B cell (primary cell): Measurements from ENCODE around the gene PDE4B. TPM values are rescaled to one million over a fixed set of nuclear protein-coding genes. Genes with fewer than 3 reads are reported as not detected.

Experiments
- ATAC-seq: fragments of 200-7000 bp; cut with Tn5 transposase; one replicate; pipeline ENCODE4 v1.10.0; 2021; ENCODE audit warnings: low read depth, mild to moderate bottlenecking, moderate number of reproducible peaks, moderate library complexity
- CTCF ChIA-PET: fragments of 350-600 bp; sonication (Branson Sonifier 250); formaldehyde crosslinking; loops from one replicate; lab custom pipeline; 2021; ENCODE audit warnings: antibody characterized with exemption, inconsistent platforms; lab: Charles Lee
- POLR2A ChIA-PET: fragments of 350-600 bp; sonication (Branson Sonifier 250); formaldehyde crosslinking; loops from one replicate; lab custom pipeline; 2021; ENCODE audit warnings: antibody characterized with exemption; lab: Charles Lee
- DNase-seq: peaks from one replicate; pipeline ENCODE4 v3.0.0; 2013
- H2AFZ ChIP-seq: 2 replicates; pipeline ENCODE4 v1.6.1; 2012; ENCODE audit warnings: mild to moderate bottlenecking, low read depth, low read length; ENCODE audit not compliant: insufficient read depth, poor library complexity, severe bottlenecking
- H3K27ac ChIP-seq, 2 donors: 1 replicate in 1 of 2; 2 replicates in 1 of 2; pipeline ENCODE4 v1.5.1; 2012 to 2013; ENCODE audit warnings: low read length in 2 of 2, mild to moderate bottlenecking in 2 of 2, moderate library complexity in 1 of 2
- H3K27me3 ChIP-seq, 4 experiments: fragments of 200-600 bp in 1 of 4; sonication (generic) in 1 of 4; replicated peaks in 1 of 4; 1 replicate in 2 of 4; 2 replicates in 2 of 4; pipeline versions ENCODE4 v1.6.1 to v1.7.0; 2013 to 2016; ENCODE audit warnings: low read length in 3 of 4, mild to moderate bottlenecking in 2 of 4, mixed read lengths in 1 of 4, moderate library complexity in 1 of 4; ENCODE audit not compliant: insufficient read depth in 4 of 4, control insufficient read depth in 3 of 4; ENCODE audit errors: control extremely low read depth in 1 of 4
- H3K36me3 ChIP-seq, 2 experiments: replicated peaks in 1 of 2; 1 replicate in 1 of 2; 2 replicates in 1 of 2; pipeline versions ENCODE4 v1.6.1 to v1.7.1; 2013; ENCODE audit warnings: low read length in 1 of 2; ENCODE audit not compliant: insufficient read depth in 2 of 2, control insufficient read depth in 1 of 2; ENCODE audit errors: control extremely low read depth in 1 of 2, extremely low read depth in 1 of 2
- H3K4me1 ChIP-seq, 2 donors: fragments of 200-600 bp in 1 of 2; sonication (generic) in 1 of 2; 1 replicate in 1 of 2; 2 replicates in 1 of 2; pipeline versions ENCODE4 v1.5.1 to v1.6.1; 2013 to 2017; ENCODE audit warnings: low read length in 2 of 2; ENCODE audit not compliant: control insufficient read depth in 2 of 2, insufficient read depth in 2 of 2
- H3K4me2 ChIP-seq: replicated peaks from 2 replicates; pipeline ENCODE3; 2012; ENCODE audit warnings: mild to moderate bottlenecking, low read depth, low read length; ENCODE audit not compliant: poor library complexity, severe bottlenecking
- H3K4me3 ChIP-seq, 5 experiments: fragments of 200-600 bp in 1 of 5; sonication (generic) in 1 of 5; 1 replicate in 3 of 5; 2 replicates in 2 of 5; pipeline versions ENCODE4 v1.5.1 to v1.7.0; 2011 to 2016; ENCODE audit warnings: low read length in 4 of 5, mild to moderate bottlenecking in 4 of 5, low read depth in 2 of 5, control low read depth in 1 of 5, moderate library complexity in 1 of 5; ENCODE audit not compliant: insufficient read depth in 1 of 5; ENCODE audit errors: control extremely low read depth in 1 of 5, extremely low read depth in 1 of 5
- H3K79me2 ChIP-seq: fragments of 200-600 bp; sonication (generic); one replicate; pipeline ENCODE4 v1.6.0; 2016; ENCODE audit warnings: low read length; ENCODE audit not compliant: control insufficient read depth, insufficient read depth
- H3K9ac ChIP-seq: fragments of 200-600 bp; sonication (generic); 2 replicates; pipeline ENCODE4 v1.6.1; 2017; ENCODE audit warnings: mild to moderate bottlenecking, low read length, moderate library complexity
- H3K9me3 ChIP-seq, 3 donors: one replicate each; pipeline versions ENCODE4 v1.6.1 to v1.7.1; 2013; ENCODE audit warnings: low read length in 2 of 3; ENCODE audit not compliant: control insufficient read depth in 2 of 3, insufficient read depth in 1 of 3; ENCODE audit errors: control extremely low read depth in 1 of 3
- H4K20me1 ChIP-seq: 2 replicates; pipeline ENCODE4 v1.6.0; 2012; ENCODE audit warnings: mild to moderate bottlenecking, low read length; ENCODE audit not compliant: insufficient read depth, control insufficient read depth, poor library complexity, severe bottlenecking
- H3K27ac Mint-ChIP-seq: one replicate; pipeline ENCODE4 v1.8.0; 2021; ENCODE audit warnings: mixed read lengths
- H3K27me3 Mint-ChIP-seq: one replicate; pipeline ENCODE4 v1.8.0; 2021; ENCODE audit warnings: mixed read lengths
- H3K4me1 Mint-ChIP-seq: one replicate; pipeline ENCODE4 v1.8.0; 2021; ENCODE audit warnings: mixed read lengths
- H3K4me3 Mint-ChIP-seq: one replicate; pipeline ENCODE4 v1.8.0; 2021; ENCODE audit warnings: mixed read lengths
- H3K9me3 Mint-ChIP-seq: one replicate; pipeline ENCODE4 v1.8.0; 2022; ENCODE audit warnings: mixed read lengths; ENCODE audit not compliant: insufficient read depth
- EZH2 ChIP-seq: IDR thresholded peaks from 2 replicates; pipeline ENCODE4 v1.6.1; 2012; ENCODE audit warnings: borderline replicate concordance, low read depth, mild to moderate bottlenecking, moderate library complexity, low read length; ENCODE audit not compliant: insufficient read depth, poor library complexity, severe bottlenecking
- WGBS: methylation state at CpG from one replicate; pipeline ENCODE4 v1.1.5; 2013; ENCODE audit warnings: missing lambda C conversion rate; ENCODE audit not compliant: insufficient coverage; 5-methylcytosine and 5-hydroxymethylcytosine counted together
- intact Hi-C: fragments of 100-400 bp; cut with micrococcal nuclease; formaldehyde crosslinking; loops from one replicate; pipeline ENCODE4 v1.10.0; 2022
- polyA plus RNA-seq: library from polyadenylated mRNA; depleted of rRNA; stranded (reverse); fragments of >200 nt; gene quantifications from 2 replicates; pipeline ENCODE4 v1.2.3, GENCODE V29; 2012
- total RNA-seq, 2 donors: library from RNA; stranded (reverse); fragments of 120-200 nt in 1 of 2; gene quantifications; 1 replicate in 1 of 2; 2 replicates in 1 of 2; pipeline versions ENCODE4 v1.2.3 to v1.2.4, GENCODE V29; 2013 to 2022
- TF ChIP-seq, protein P1 (sequence below): fragments of 200-600 bp; IDR thresholded peaks from one replicate; pipeline ENCODE4 v1.8.0; 2022; ENCODE audit warnings: antibody characterized with exemption, mild to moderate bottlenecking

Gene PDE4B
- total and polyA plus RNA-seq, 2 donors (not counting 1 experiment from before 2014, with no cell fraction given), result 63.7 to 242 TPM

- Mint-ChIP-seq H3K27me3 (no peaks in the 10 kb centered on the region), H3K4me3 (no peak overlapping the region), H3K9me3 (peaks cover 3% of the 10 kb centered on the region), H3K27ac (peak overlapping the region; percentile 4), H3K4me1 (peaks cover 10% of the 10 kb centered on the region)
- CTCF ChIA-PET, result interaction anchor here (0.8 to 3.8 kb wide), 3 partner anchors 10 to 160 kb away, joined by 3 to 13 read pairs (median 4); no protein-coding TSS in a partner anchor
- POLR2A ChIA-PET, result no interaction called here
- H3K4me2 ChIP-seq, result no peak overlapping the region
- no peak overlapping the region for H3K4me3 ChIP-seq
- H3K9ac ChIP-seq, result no peak overlapping the region
- intact Hi-C loops, result no loop called here
- H2AFZ ChIP-seq, result no peak overlapping the region
- ATAC-seq, result no peak
- peaks cover 2 to 10% (median 10%) of the 10 kb centered on the region in 3 donors for H3K9me3 ChIP-seq
- H3K27ac ChIP-seq, result no peak overlapping the region
- H3K79me2 ChIP-seq, result no peaks in the 10 kb centered on the region
- H3K36me3 ChIP-seq, result no peaks in the 10 kb centered on the region
- no peaks in the 10 kb centered on the region for H3K27me3 ChIP-seq
- H3K4me1 ChIP-seq, result no peaks in the 10 kb centered on the region
- TF ChIP-seq, protein P1, sequence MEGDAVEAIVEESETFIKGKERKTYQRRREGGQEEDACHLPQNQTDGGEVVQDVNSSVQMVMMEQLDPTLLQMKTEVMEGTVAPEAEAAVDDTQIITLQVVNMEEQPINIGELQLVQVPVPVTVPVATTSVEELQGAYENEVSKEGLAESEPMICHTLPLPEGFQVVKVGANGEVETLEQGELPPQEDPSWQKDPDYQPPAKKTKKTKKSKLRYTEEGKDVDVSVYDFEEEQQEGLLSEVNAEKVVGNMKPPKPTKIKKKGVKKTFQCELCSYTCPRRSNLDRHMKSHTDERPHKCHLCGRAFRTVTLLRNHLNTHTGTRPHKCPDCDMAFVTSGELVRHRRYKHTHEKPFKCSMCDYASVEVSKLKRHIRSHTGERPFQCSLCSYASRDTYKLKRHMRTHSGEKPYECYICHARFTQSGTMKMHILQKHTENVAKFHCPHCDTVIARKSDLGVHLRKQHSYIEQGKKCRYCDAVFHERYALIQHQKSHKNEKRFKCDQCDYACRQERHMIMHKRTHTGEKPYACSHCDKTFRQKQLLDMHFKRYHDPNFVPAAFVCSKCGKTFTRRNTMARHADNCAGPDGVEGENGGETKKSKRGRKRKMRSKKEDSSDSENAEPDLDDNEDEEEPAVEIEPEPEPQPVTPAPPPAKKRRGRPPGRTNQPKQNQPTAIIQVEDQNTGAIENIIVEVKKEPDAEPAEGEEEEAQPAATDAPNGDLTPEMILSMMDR, result no peak
- no peak for TF ChIP-seq EZH2
- H4K20me1 ChIP-seq, result no peaks in the 10 kb centered on the region
- no peak for DNase-seq
Measured at GRCh38 chr1:66412704-66413103, 620.0 kb downstream of the PDE4B start.

DNA sequence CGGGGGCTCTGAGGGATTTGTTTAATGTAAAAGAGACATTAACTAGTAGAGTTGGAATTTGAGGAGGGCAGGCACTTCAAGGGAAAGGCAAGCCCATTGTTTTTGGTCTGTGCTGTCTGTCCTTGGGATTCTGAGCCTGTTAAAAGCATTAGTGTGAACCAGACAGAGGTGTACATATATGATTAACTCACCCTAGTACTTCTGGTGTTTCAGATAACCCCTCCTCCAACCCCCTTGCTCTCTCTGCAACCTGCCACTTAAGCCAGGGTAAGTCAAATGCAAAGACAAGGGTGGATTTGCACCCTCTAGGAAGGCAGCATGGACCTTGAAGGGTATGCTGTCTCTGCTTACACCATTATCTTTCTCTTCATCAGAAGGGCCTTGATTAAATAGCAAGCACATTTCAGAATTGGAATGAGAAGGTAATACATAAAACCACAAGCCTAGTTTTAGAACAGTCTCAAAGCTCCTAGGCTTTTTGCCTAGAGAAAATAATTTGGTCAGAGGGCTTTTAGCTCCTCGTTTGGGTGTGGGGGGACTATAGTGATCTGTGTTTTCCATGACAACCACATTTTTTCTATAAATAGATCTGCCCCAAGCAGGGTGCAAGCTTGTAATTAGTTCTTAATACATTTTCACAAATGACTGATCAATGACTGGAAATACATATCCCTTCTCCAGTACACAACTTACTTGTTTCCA, 620.6 kb downstream of the PDE4B start:
- no CpG with 5 or more reads among the region's 2 CpGs for WGBS
- no peak for ATAC-seq
- intact Hi-C loops, result no loop called here
- peaks cover 10% of the 10 kb centered on the region for H3K4me1 Mint-ChIP-seq
- no peaks in the 10 kb centered on the region for H4K20me1 ChIP-seq
- H3K79me2 ChIP-seq, result no peaks in the 10 kb centered on the region
- no peak overlapping the region for H2AFZ ChIP-seq
- H3K9me3 ChIP-seq, result peaks cover 2 to 16% (median 11%) of the 10 kb centered on the region in 3 donors
- H3K27me3 Mint-ChIP-seq, result no peaks in the 10 kb centered on the region
- no peaks in the 10 kb centered on the region for H3K4me1 ChIP-seq
- H3K27ac ChIP-seq, result no peak overlapping the region
- peaks cover 6% of the 10 kb centered on the region for H3K9me3 Mint-ChIP-seq
- H3K27ac Mint-ChIP-seq, result no peak overlapping the region
- TF ChIP-seq EZH2, result no peak
- TF ChIP-seq, protein P1, result no peak
- H3K9ac ChIP-seq, result no peak overlapping the region
- no peak for DNase-seq
- ChIA-PET CTCF (interaction anchor here (1.1 to 3.8 kb wide), 4 partner anchors 23 to 37 kb away, joined by 3 to 13 read pairs (median 4); no protein-coding TSS in a partner anchor), POLR2A (no interaction called here)
- H3K36me3 ChIP-seq, result no peaks in the 10 kb centered on the region
- no peak overlapping the region for H3K4me3 Mint-ChIP-seq
- no peak overlapping the region for H3K4me2 ChIP-seq
- H3K4me3 ChIP-seq, result no peak overlapping the region
- no peaks in the 10 kb centered on the region for H3K27me3 ChIP-seq
